Gastroesophageal sphincter (tissue), 3 donors: Measurements from ENCODE around the gene C1QTNF8.

ENCODE experiments used
- CTCF ChIP-seq, 4 experiments: fragments of 200-600 bp in 2 of 4; fragments of 450-650 bp in 2 of 4; sonication (generic) in 1 of 4; IDR thresholded peaks; one replicate each; pipeline ENCODE4 v1.5.1; 2017 to 2019; ENCODE audit warnings: antibody characterized with exemption in 4 of 4, mild to moderate bottlenecking in 2 of 4, moderate library complexity in 2 of 4
- POLR2A ChIP-seq, 2 donors: fragments of 450-650 bp; IDR thresholded peaks; one replicate each; pipeline ENCODE4 v1.6.1; 2017; ENCODE audit warnings: antibody characterized with exemption in 2 of 2, mild to moderate bottlenecking in 2 of 2, moderate library complexity in 1 of 2
- POLR2AphosphoS5 ChIP-seq: sonication (generic); formaldehyde crosslinking; IDR thresholded peaks from one replicate; pipeline ENCODE4 v1.6.1; 2017; ENCODE audit warnings: antibody characterized with exemption

- TF ChIP-seq CTCF (IDR thresholded peaks at IDR 0.05) (no peak), POLR2A (IDR thresholded peaks at IDR 0.05) (no peak), POLR2AphosphoS5 (peak; percentile 52)
These were observed 12.5 kb upstream of the C1QTNF8 start for GRCh38 chr16:1108299-1109252.
